Measurements from ENCODE around the gene MRPS7.

- TF ChIP-seq, protein P1, sequence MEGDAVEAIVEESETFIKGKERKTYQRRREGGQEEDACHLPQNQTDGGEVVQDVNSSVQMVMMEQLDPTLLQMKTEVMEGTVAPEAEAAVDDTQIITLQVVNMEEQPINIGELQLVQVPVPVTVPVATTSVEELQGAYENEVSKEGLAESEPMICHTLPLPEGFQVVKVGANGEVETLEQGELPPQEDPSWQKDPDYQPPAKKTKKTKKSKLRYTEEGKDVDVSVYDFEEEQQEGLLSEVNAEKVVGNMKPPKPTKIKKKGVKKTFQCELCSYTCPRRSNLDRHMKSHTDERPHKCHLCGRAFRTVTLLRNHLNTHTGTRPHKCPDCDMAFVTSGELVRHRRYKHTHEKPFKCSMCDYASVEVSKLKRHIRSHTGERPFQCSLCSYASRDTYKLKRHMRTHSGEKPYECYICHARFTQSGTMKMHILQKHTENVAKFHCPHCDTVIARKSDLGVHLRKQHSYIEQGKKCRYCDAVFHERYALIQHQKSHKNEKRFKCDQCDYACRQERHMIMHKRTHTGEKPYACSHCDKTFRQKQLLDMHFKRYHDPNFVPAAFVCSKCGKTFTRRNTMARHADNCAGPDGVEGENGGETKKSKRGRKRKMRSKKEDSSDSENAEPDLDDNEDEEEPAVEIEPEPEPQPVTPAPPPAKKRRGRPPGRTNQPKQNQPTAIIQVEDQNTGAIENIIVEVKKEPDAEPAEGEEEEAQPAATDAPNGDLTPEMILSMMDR (IDR thresholded peaks at IDR 0.05; ENCODE audit: insufficient read depth, low read depth, low read length), result no peak
- TF ChIP-seq EZH2 (IDR thresholded peaks at IDR 0.05; ENCODE audit: insufficient read depth, low read length), result no peak
These were observed 24.3 kb upstream of the MRPS7 start for GRCh38 chr17:75237100-75238014.
